ENCODE data around the gene SAPCD2.

SAPCD2 gene

GRCh38 chr9:137050570-137050969 is 19.8 kb downstream of the SAPCD2 start:
- TF ChIP-seq CTCF (IDR thresholded peaks at IDR 0.05; ENCODE audit: insufficient read depth, missing control alignments): no peak
- no peak for FAIRE-seq
- no peak for DNase-seq (ENCODE audit: insufficient read length, low spot score)

- peak; percentile 63 for TF ChIP-seq CTCF (IDR thresholded peaks at IDR 0.05; ENCODE audit: insufficient read depth, missing control alignments)
- FAIRE-seq (no peak), DNase-seq (ENCODE audit: insufficient read length, low spot score) (peak; percentile 89)
Observed at GRCh38 chr9:137049544-137050449, 20.6 kb downstream of the SAPCD2 start.

GRCh38 chr9:137048655-137049543 is 21.5 kb downstream of the SAPCD2 start:
- no peak for TF ChIP-seq CTCF (IDR thresholded peaks at IDR 0.05; ENCODE audit: insufficient read depth, missing control alignments)
- FAIRE-seq (no peak), DNase-seq (ENCODE audit: insufficient read length, low spot score) (no peak)

GRCh38 chr9:137046088-137046787 is 24.1 kb downstream of the SAPCD2 start, which contains the start of gene NPDC1:
NPDC1 (minus strand) TSS chr9:137046177; CDS start chr9:137045989, 188 bp downstream.
- no peak for FAIRE-seq
- TF ChIP-seq CTCF (IDR thresholded peaks at IDR 0.05; ENCODE audit: insufficient read depth, missing control alignments): peak; percentile 67
- DNase-seq (ENCODE audit: insufficient read length, low spot score): peak; percentile 97

GRCh38 chr9:137045294-137046087 is 24.9 kb downstream of the SAPCD2 start:
- DNase-seq (ENCODE audit: insufficient read length, low spot score): no peak
- TF ChIP-seq CTCF (IDR thresholded peaks at IDR 0.05; ENCODE audit: insufficient read depth, missing control alignments): no peak
- FAIRE-seq: no peak

- no peak for TF ChIP-seq CTCF (IDR thresholded peaks at IDR 0.05; ENCODE audit: insufficient read depth, missing control alignments)
- no peak for DNase-seq (ENCODE audit: insufficient read length, low spot score)
- FAIRE-seq: no peak
Observed at GRCh38 chr9:137044502-137045177, 25.7 kb downstream of the SAPCD2 start.

Data from D721Med (cell line).